ENCODE results near the gene HSPB3. TPM values are rescaled to one million over a fixed set of nuclear protein-coding genes. Genes with fewer than 3 reads are reported as not detected.
A peak's percentile ranks its signal among the peaks of the same experiment; 100 is the strongest.

Gene HSPB3
- total and polyA plus RNA-seq, 2 of the 4 experiments (the other 2 are of a cell fraction), result 0.31 to 0.54 TPM

GRCh38 chr5:54458221-54458620 lies 2.7 kb downstream of the HSPB3 start:
- Histone ChIP-seq H3K4ac (ENCODE audit: low read depth, low read length) (peak overlapping the region; percentile 88), H3K56ac (ENCODE audit: extremely low read depth, insufficient read depth, low read length) (no peak overlapping the region), H2AK9ac (replicated peaks; ENCODE audit: low read depth, low read length, poor library complexity) (peak overlapping the region; percentile 51), H2AK5ac (ENCODE audit: low read depth, low read length) (peak overlapping the region; percentile 80; the same call in 1 of the 2 replicates), H3K79me1 (ENCODE audit: low read depth in 1 of 2, low read length in 2 of 2) (no peaks in the 10 kb centered on the region), H2BK20ac (ENCODE audit: low read depth, low read length) (peak overlapping the region; percentile 84), H3K23ac (ENCODE audit: low read depth, low read length) (peak overlapping the region; percentile 58; the same call in 1 of the 2 replicates), H4K91ac (ENCODE audit: insufficient read depth, low read depth, low read length) (peak overlapping the region; percentile 71), H4K5ac (ENCODE audit: low read depth, low read length) (peak overlapping the region; percentile 75), H4K8ac (ENCODE audit: low read depth in 2 of 2, low read length in 2 of 2) (peak overlapping the region in 1 of 2 experiments; percentile 54; a peak in 1 of 4 replicates), H3K9me3 (ENCODE audit: control insufficient read depth, insufficient read depth, low read length) (no peaks in the 10 kb centered on the region), H2BK15ac (ENCODE audit: low read depth, low read length) (peak overlapping the region; percentile 57; the same call in 2 of the 3 replicates), H3K27ac (ENCODE audit: insufficient read depth, low read length) (peak overlapping the region; percentile 30; the same call in 1 of the 2 replicates), H4K20me1 (ENCODE audit: insufficient read depth, low read length) (no peaks in the 10 kb centered on the region), H2BK5ac (ENCODE audit: low read depth, low read length, poor library complexity, severe bottlenecking) (peak overlapping the region; percentile 76), H3K18ac (ENCODE audit: low read depth, low read length) (peak overlapping the region; percentile 69), H3K27me3 (ENCODE audit: control insufficient read depth, insufficient read depth, low read length) (no peaks in the 10 kb centered on the region), H3K4me1 (ENCODE audit: control insufficient read depth, insufficient read depth, low read length) (peaks cover 26% of the 10 kb centered on the region), H3K36me3 (ENCODE audit: control insufficient read depth, insufficient read depth, low read length) (no peaks in the 10 kb centered on the region), H2AFZ (replicated peaks; ENCODE audit: low read length, poor library complexity) (peak overlapping the region; percentile 74), H3K14ac (replicated peaks; ENCODE audit: low read depth, low read length) (peak overlapping the region; percentile 88), H3K9me1 (ENCODE audit: insufficient read depth, low read length) (peaks cover 16% of the 10 kb centered on the region; the same call in 1 of the 2 replicates), H3K4me2 (ENCODE audit: low read depth, low read length) (no peak overlapping the region), H3K4me3 (ENCODE audit: insufficient read depth, low read depth, low read length) (no peak overlapping the region), H3K9ac (ENCODE audit: low read depth, low read length) (no peak overlapping the region), H2BK120ac (ENCODE audit: low read depth, low read length) (peak overlapping the region; percentile 94)
- intact Hi-C loops (cut with micrococcal nuclease) (no loop called here), in situ Hi-C loops (cut with MboI; ENCODE audit: low sequenced_read_pairs) (no loop called here), dilution Hi-C loops (cut with HindIII; ENCODE audit: low sequenced_read_pairs, unreplicated experiment) (no loop called here)
- no CpG with 5 or more reads among the region's 2 CpGs for WGBS, 2 experiments (ENCODE audit: extremely low coverage in 2 of 2, insufficient read length in 1 of 2)
- TF ChIP-seq MAFK (IDR thresholded peaks at IDR 0.05; ENCODE audit: low read depth, low read length), result no peak
- no peak for TF ChIP-seq RAD21 (IDR thresholded peaks at IDR 0.05; ENCODE audit: low read length)
- no peak for TF ChIP-seq MXI1 (IDR thresholded peaks at IDR 0.05; ENCODE audit: borderline replicate concordance, low read depth, low read length)
- TF ChIP-seq ELK1 (IDR thresholded peaks at IDR 0.05; ENCODE audit: borderline replicate concordance, low read depth, low read length), result no peak
- TF ChIP-seq MAZ (IDR thresholded peaks at IDR 0.05; ENCODE audit: borderline replicate concordance, low read depth, low read length), result no peak
- TF ChIP-seq NFE2L2 (IDR thresholded peaks at IDR 0.05; ENCODE audit: low read depth, low read length), result no peak
- TF ChIP-seq BHLHE40 (IDR thresholded peaks at IDR 0.05; ENCODE audit: low read depth, low read length), result no peak
- no peak for TF ChIP-seq RFX5 (IDR thresholded peaks at IDR 0.05; ENCODE audit: low read depth, low read length)
- no peak for TF ChIP-seq FOS (IDR thresholded peaks at IDR 0.05; ENCODE audit: low read depth, low read length)
- no peak for TF ChIP-seq CEBPB (IDR thresholded peaks at IDR 0.05; ENCODE audit: low read depth, low read length)
- TF ChIP-seq SMC3 (IDR thresholded peaks at IDR 0.05; ENCODE audit: low read depth, low read length), result no peak
- TF ChIP-seq USF2 (IDR thresholded peaks at IDR 0.05; ENCODE audit: low read depth, low read length), result no peak
- TF ChIP-seq POLR2A (IDR thresholded peaks at IDR 0.05; ENCODE audit: low read depth, low read length), result no peak
- TF ChIP-seq RCOR1 (IDR thresholded peaks at IDR 0.05; ENCODE audit: insufficient replicate concordance, low read length), result no peak
- no peak for TF ChIP-seq CTCF (conservative IDR thresholded peaks at IDR 0.05; ENCODE audit: low read depth, low read length)
- no peak for TF ChIP-seq CHD1 (IDR thresholded peaks at IDR 0.05; ENCODE audit: low read depth, low read length)
- CTCF ChIA-PET, result interaction anchor here (0.6 to 1.2 kb wide), 2 partner anchors 15 to 32 kb away, joined by 3 to 7 read pairs; no protein-coding TSS in a partner anchor
- POLR2A ChIA-PET (ENCODE audit: unreplicated experiment), result no interaction called here
- no TSS peak for BruUV-seq (replicated peaks)
- no peak for ATAC-seq (ENCODE audit: low read depth)
- DNase-seq, result no peak
